PC-9 (cell line): ENCODE data around the gene MVB12B. TPM values are rescaled to one million over a fixed set of nuclear protein-coding genes. Genes with fewer than 3 reads are reported as not detected.

Source experiments
- BruUV-seq: library from RNA; stranded (reverse); fragments of 400-500 nt; replicated peaks from 2 replicates; lab custom pipeline; 2021; lab: Mats Ljungman, UMichigan
- CTCF ChIA-PET: fragments of 300-600 bp; sonication (Branson Sonifier 250); formaldehyde crosslinking; loops from one replicate; lab custom pipeline; 2022; ENCODE audit warnings: antibody characterized with exemption; lab: Charles Lee
- POLR2A ChIA-PET: fragments of 300-600 bp; sonication (Branson Sonifier 250); formaldehyde crosslinking; loops from one replicate; lab custom pipeline; 2022; ENCODE audit warnings: antibody characterized with exemption; ENCODE audit not compliant: unreplicated experiment; lab: Charles Lee
- DNase-seq, 2 experiments: peaks; one replicate each; pipeline versions ENCODE4 v3.0.0 to v3.0.0-alpha.2; 2015 to 2022; ENCODE audit warnings: mixed read lengths in 1 of 2
- H2AFZ ChIP-seq: fragments of 200-600 bp; sonication (generic); 2 replicates; pipeline ENCODE4 v1.8.1; 2017; ENCODE audit warnings: antibody characterized with exemption
- H3F3A ChIP-seq: fragments of 200-600 bp; sonication (generic); 2 replicates; pipeline ENCODE4 v1.8.1; 2017; ENCODE audit warnings: antibody characterized with exemption, mild to moderate bottlenecking, low read depth; ENCODE audit not compliant: insufficient read depth
- H3K27ac ChIP-seq: fragments of 200-600 bp; sonication (generic); 2 replicates; pipeline ENCODE4 v1.6.1; 2016; ENCODE audit warnings: mixed run types
- H3K27me3 ChIP-seq: fragments of 200-600 bp; sonication (generic); 2 replicates; pipeline ENCODE4 v1.6.1; 2016; ENCODE audit warnings: low read depth, mixed run types; ENCODE audit not compliant: insufficient read depth
- H3K36me3 ChIP-seq: fragments of 200-600 bp; sonication (generic); 2 replicates; pipeline ENCODE4 v1.6.1; 2016; ENCODE audit warnings: low read depth, mixed run types
- H3K4me1 ChIP-seq: fragments of 200-600 bp; sonication (generic); replicated peaks from 2 replicates; pipeline ENCODE4 v1.6.1; 2016; ENCODE audit warnings: mixed run types; ENCODE audit not compliant: insufficient read depth
- H3K4me2 ChIP-seq: fragments of 200-600 bp; sonication (generic); 2 replicates; pipeline ENCODE4 v1.6.1; 2017; ENCODE audit warnings: mixed run types
- H3K4me3 ChIP-seq: fragments of 200-600 bp; sonication (generic); 2 replicates; pipeline ENCODE4 v1.6.1; 2016; ENCODE audit warnings: mixed run types
- H3K79me2 ChIP-seq: fragments of 200-600 bp; sonication (generic); 2 replicates; pipeline ENCODE4 v1.6.1; 2017; ENCODE audit warnings: low read depth, mixed run types
- H3K9me2 ChIP-seq: fragments of 200-600 bp; sonication (generic); 2 replicates; pipeline ENCODE4 v1.8.1; 2017; ENCODE audit warnings: mild to moderate bottlenecking; ENCODE audit not compliant: insufficient read depth
- H3K9me3 ChIP-seq: fragments of 200-600 bp; sonication (generic); 2 replicates; pipeline ENCODE4 v1.8.1; 2016; ENCODE audit warnings: low read depth; ENCODE audit not compliant: insufficient read depth
- H4K20me1 ChIP-seq: fragments of 200-600 bp; sonication (generic); 2 replicates; pipeline ENCODE4 v1.8.1; 2017; ENCODE audit not compliant: insufficient read depth
- EZH2 ChIP-seq: fragments of 200-600 bp; sonication (generic); IDR thresholded peaks from 2 replicates; pipeline ENCODE4 v1.8.0; 2017; ENCODE audit warnings: antibody characterized with exemption, low read depth
- intact Hi-C: fragments of 100-400 bp; cut with micrococcal nuclease; formaldehyde crosslinking; loops from one replicate; pipeline ENCODE4 v1.10.0; 2022; ENCODE audit not compliant: unreplicated experiment
- total RNA-seq: library from RNA; stranded (reverse); gene quantifications from 2 replicates; pipeline ENCODE4 v1.2.3, GENCODE V29; 2021
- TF ChIP-seq, protein P1 (sequence below): fragments of 200-600 bp; sonication (generic); conservative IDR thresholded peaks from 2 replicates; pipeline ENCODE4 v1.6.1; 2017; ENCODE audit warnings: mixed run types, antibody characterized with exemption, mild to moderate bottlenecking, moderate library complexity

MVB12B gene
- total RNA-seq, 1 experiment from 2014 or later: 8.8 TPM

DNA sequence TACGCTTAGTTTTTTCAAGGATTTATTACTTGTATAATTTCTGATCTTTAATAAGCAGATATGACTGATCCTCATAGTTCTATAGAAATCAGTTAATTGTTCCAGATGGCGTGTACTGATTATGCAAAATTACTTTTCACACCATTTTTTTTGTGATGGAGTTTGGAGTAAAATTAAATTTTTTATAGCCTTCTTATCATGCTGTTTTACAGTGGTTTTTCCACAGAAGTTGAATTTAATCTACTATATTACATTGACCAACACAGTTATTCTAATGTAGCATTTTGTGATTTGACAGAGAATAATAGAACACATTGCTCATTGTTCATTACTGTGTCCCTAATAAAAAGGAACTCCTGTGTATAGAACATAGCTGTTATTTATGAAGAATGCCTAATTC is 111.1 kb downstream of the MVB12B start:
- Histone ChIP-seq H3K4me2 (no peak overlapping the region), H3K36me3 (no peaks in the 10 kb centered on the region), H3K27ac (no peak overlapping the region), H3K9me2 (no peaks in the 10 kb centered on the region), H3K9me3 (no peaks in the 10 kb centered on the region), H3K27me3 (no peaks in the 10 kb centered on the region), H3K4me3 (no peak overlapping the region), H3K4me1 (0 out of 2 replicates have a peak, but pooled peaks cover 3% of the 10 kb centered on the region), H4K20me1 (no peaks in the 10 kb centered on the region; the same call in 1 of the 2 replicates), H3F3A (no peaks in the 10 kb centered on the region), H2AFZ (no peak overlapping the region), H3K79me2 (no peaks in the 10 kb centered on the region)
- ChIA-PET POLR2A (no interaction called here), CTCF (no interaction called here)
- intact Hi-C loops: no loop called here
- no peak for DNase-seq
- BruUV-seq: no TSS peak
- TF ChIP-seq EZH2: no peak
- TF ChIP-seq, protein P1, sequence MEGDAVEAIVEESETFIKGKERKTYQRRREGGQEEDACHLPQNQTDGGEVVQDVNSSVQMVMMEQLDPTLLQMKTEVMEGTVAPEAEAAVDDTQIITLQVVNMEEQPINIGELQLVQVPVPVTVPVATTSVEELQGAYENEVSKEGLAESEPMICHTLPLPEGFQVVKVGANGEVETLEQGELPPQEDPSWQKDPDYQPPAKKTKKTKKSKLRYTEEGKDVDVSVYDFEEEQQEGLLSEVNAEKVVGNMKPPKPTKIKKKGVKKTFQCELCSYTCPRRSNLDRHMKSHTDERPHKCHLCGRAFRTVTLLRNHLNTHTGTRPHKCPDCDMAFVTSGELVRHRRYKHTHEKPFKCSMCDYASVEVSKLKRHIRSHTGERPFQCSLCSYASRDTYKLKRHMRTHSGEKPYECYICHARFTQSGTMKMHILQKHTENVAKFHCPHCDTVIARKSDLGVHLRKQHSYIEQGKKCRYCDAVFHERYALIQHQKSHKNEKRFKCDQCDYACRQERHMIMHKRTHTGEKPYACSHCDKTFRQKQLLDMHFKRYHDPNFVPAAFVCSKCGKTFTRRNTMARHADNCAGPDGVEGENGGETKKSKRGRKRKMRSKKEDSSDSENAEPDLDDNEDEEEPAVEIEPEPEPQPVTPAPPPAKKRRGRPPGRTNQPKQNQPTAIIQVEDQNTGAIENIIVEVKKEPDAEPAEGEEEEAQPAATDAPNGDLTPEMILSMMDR: no peak

DNA sequence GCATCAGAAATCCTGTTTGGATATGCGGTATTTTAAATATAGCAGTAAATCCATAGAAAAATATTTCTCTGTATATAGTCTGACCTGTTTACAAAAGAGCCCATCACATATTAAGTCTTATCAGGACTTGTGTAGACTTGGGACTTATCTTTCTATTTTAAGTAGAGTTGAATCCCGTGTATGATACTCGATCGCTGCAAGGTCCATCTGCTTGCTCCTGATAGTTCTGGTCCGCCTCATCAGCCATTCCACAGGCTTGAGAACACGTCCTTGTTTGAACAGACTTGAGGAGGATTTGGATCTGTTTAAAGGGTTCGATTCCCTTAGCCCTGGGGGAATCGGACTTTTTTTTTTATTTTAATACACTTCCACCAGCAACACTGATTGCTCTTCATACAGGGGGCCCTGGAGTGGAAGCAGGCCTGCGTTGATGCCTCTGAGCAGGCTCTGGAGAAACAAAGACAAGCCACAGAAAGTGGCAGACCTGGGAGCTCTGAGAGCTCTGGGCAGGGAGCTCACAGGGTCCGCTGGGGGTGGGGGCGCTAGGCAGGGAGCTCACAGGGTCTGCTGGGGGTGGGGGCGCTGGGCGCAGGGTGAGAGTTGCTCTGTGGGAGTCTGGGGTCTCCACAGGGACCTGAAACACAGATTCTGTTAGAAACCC is 112.2 kb downstream of the MVB12B start:
- ChIA-PET POLR2A (no interaction called here), CTCF (no interaction called here)
- intact Hi-C loops: no loop called here
- Histone ChIP-seq H4K20me1 (no peaks in the 10 kb centered on the region; the same call in 1 of the 2 replicates), H3K9me2 (no peaks in the 10 kb centered on the region), H3F3A (no peaks in the 10 kb centered on the region), H3K4me3 (no peak overlapping the region), H3K27ac (no peak overlapping the region), H2AFZ (no peak overlapping the region), H3K4me1 (0 out of 2 replicates have a peak, but pooled peaks cover 3% of the 10 kb centered on the region), H3K36me3 (no peaks in the 10 kb centered on the region), H3K9me3 (no peaks in the 10 kb centered on the region), H3K4me2 (no peak overlapping the region), H3K79me2 (no peaks in the 10 kb centered on the region), H3K27me3 (no peaks in the 10 kb centered on the region)
- no peak for DNase-seq
- TF ChIP-seq EZH2: no peak
- TF ChIP-seq, protein P1: no peak
- BruUV-seq: no TSS peak

DNA sequence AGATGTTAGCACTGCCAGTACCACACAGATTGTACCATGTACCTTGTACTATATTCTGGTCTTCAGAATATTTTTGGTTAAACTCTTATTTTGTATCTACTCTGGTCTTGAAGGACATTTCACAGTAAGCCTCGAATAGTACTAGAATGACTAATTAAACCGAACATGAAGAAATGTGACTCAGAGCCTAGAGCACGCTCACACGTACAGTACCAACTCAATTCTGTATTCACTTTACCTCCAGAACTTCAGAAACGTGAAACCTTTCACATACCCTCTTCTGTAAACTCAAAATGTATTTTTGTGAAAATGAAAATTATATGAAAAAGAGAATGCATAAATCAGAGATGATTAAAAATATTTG is 112.8 kb downstream of the MVB12B start:
- intact Hi-C loops: no loop called here
- Histone ChIP-seq H3K27me3 (no peaks in the 10 kb centered on the region), H3K36me3 (no peaks in the 10 kb centered on the region), H3K27ac (no peak overlapping the region), H4K20me1 (no peaks in the 10 kb centered on the region; the same call in 1 of the 2 replicates), H3K79me2 (no peaks in the 10 kb centered on the region), H3F3A (no peaks in the 10 kb centered on the region), H3K4me3 (no peak overlapping the region), H3K9me2 (no peaks in the 10 kb centered on the region), H3K9me3 (no peaks in the 10 kb centered on the region), H3K4me2 (no peak overlapping the region), H3K4me1 (0 out of 2 replicates have a peak, but pooled peaks cover 3% of the 10 kb centered on the region), H2AFZ (no peak overlapping the region)
- POLR2A ChIA-PET: no interaction called here
- TF ChIP-seq, protein P1: no peak
- TF ChIP-seq EZH2: no peak
- DNase-seq: no peak
- no TSS peak for BruUV-seq
- CTCF ChIA-PET: no interaction called here
